ENCODE measurements around the gene SUGP1.

GRCh38 chr19:19327672-19328071 is 7.4 kb upstream of the SUGP1 start:
- TF ChIP-seq CTCF (IDR thresholded peaks at IDR 0.05; ENCODE audit: low read depth, low read length, missing input control) (no peak), MAX (IDR thresholded peaks at IDR 0.05) (no peak), SP1 (IDR thresholded peaks at IDR 0.05) (no peak), HNF4A (conservative IDR thresholded peaks at IDR 0.05) (no peak), REST (IDR thresholded peaks at IDR 0.05) (no peak), RAD21 (IDR thresholded peaks at IDR 0.05) (no peak), GABPA (IDR thresholded peaks at IDR 0.05 in 1 of 2, conservative IDR thresholded peaks at IDR 0.05 in 1 of 2) (no peak), YY1 (IDR thresholded peaks at IDR 0.05) (no peak), RXRA (IDR thresholded peaks at IDR 0.05) (no peak), TAF1 (conservative IDR thresholded peaks at IDR 0.05) (no peak), EGR1 (IDR thresholded peaks at IDR 0.05; ENCODE audit: low read depth in 2 of 2) (no peak), ATF3 (IDR thresholded peaks at IDR 0.05) (no peak), ZBTB33 (IDR thresholded peaks at IDR 0.05) (no peak), JUND (IDR thresholded peaks at IDR 0.05) (no peak)
